ENCODE measurements around the gene ABHD14A. TPM values are rescaled to one million over a fixed set of nuclear protein-coding genes. Genes with fewer than 3 reads are reported as not detected.

ABHD14A gene
- total RNA-seq, 4 donors from 2014 or later, result 2.2 to 14.8 (median 5.0) TPM

DNA sequence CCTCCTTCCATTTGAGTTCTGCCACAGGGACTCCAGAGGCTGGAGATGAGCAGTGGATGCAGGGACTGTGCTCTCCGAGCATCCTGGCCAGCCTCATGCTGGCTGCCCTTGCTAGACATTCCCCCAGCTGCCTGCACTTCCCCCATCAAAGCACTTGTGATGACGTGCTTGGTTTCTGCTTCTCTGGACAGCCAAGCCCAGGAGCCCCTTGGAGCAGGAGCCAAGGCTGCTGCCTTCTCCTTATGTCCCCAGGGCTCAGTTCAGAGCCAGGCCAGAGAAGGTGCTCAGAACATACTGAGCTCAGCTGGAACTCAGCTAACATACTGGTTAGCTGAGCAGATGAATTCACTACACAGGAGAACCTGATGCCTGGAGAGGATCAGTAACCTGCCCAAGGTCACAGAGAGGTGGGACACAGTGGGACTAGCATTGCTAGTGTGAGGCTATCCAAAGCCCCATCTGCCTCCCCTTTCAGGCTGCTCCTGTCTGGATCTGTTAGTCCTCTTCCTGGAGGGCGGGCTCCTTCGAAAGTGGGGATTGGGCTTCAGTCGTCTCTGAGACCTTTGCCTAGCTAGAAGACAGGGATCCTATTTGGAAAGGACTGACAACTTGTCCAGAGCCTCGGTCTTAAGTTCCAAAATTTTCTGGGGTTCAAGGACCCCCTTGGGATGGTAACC is 11.9 kb upstream of the ABHD14A start:
- no peak for TF ChIP-seq POLR2A (IDR thresholded peaks at IDR 0.05)
- TF ChIP-seq, protein P1, sequence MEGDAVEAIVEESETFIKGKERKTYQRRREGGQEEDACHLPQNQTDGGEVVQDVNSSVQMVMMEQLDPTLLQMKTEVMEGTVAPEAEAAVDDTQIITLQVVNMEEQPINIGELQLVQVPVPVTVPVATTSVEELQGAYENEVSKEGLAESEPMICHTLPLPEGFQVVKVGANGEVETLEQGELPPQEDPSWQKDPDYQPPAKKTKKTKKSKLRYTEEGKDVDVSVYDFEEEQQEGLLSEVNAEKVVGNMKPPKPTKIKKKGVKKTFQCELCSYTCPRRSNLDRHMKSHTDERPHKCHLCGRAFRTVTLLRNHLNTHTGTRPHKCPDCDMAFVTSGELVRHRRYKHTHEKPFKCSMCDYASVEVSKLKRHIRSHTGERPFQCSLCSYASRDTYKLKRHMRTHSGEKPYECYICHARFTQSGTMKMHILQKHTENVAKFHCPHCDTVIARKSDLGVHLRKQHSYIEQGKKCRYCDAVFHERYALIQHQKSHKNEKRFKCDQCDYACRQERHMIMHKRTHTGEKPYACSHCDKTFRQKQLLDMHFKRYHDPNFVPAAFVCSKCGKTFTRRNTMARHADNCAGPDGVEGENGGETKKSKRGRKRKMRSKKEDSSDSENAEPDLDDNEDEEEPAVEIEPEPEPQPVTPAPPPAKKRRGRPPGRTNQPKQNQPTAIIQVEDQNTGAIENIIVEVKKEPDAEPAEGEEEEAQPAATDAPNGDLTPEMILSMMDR (IDR thresholded peaks at IDR 0.05), result no peak
- intact Hi-C loops (cut with DNase I; ENCODE audit: low total_unique reads), result no loop called here
- no peak overlapping the region for H3K4me3 ChIP-seq (ENCODE audit: low read depth, poor library complexity, severe bottlenecking)
- 84 to 85% methylated on average over 6 of the region's 6 CpGs for WGBS, 2 donors
- no peak for DNase-seq (ENCODE audit: low spot score in 2 of 2)

- WGBS, 2 donors, result 76 to 88% methylated on average over 4 to 11 of the region's 12 CpGs
- TF ChIP-seq POLR2A (IDR thresholded peaks at IDR 0.05), result no peak
- TF ChIP-seq, protein P1 (IDR thresholded peaks at IDR 0.05), result no peak
These were observed 10.9 kb upstream of the ABHD14A start for GRCh38 chr3:51963951-51964451.

GRCh38 chr3:51964521-51964920 is 10.3 kb upstream of the ABHD14A start:
- no peak for DNase-seq (ENCODE audit: low spot score in 2 of 2)
- TF ChIP-seq, protein P1 (IDR thresholded peaks at IDR 0.05), result no peak
- TF ChIP-seq POLR2A (IDR thresholded peaks at IDR 0.05), result no peak
- 50 to 86% methylated on average over 2 to 3 of the region's 4 CpGs for WGBS, 2 donors
- intact Hi-C loops (cut with DNase I; ENCODE audit: low total_unique reads), result no loop called here
- H3K4me3 ChIP-seq (ENCODE audit: low read depth, poor library complexity, severe bottlenecking), result no peak overlapping the region

More at GRCh38 chr3:51963951-51964451, 10.9 kb upstream of the ABHD14A start:
- H3K4me3 ChIP-seq (ENCODE audit: low read depth, poor library complexity, severe bottlenecking), result no peak overlapping the region
- intact Hi-C loops (cut with DNase I; ENCODE audit: low total_unique reads), result no loop called here
- no peak for DNase-seq (ENCODE audit: low spot score in 2 of 2)

GRCh38 chr3:51966016-51966415 is 8.8 kb upstream of the ABHD14A start:
- no peak overlapping the region for H3K4me3 ChIP-seq (ENCODE audit: low read depth, poor library complexity, severe bottlenecking)
- no peak for TF ChIP-seq POLR2A (IDR thresholded peaks at IDR 0.05)
- TF ChIP-seq, protein P1 (IDR thresholded peaks at IDR 0.05), result no peak
- 74 to 80% methylated on average over 2 of the region's 2 CpGs for WGBS, 2 donors
- intact Hi-C loops (cut with DNase I; ENCODE audit: low total_unique reads), result no loop called here
- DNase-seq (ENCODE audit: low spot score in 2 of 2), result no peak

GRCh38 chr3:51966486-51966885 is 8.4 kb upstream of the ABHD14A start:
- intact Hi-C loops (cut with DNase I; ENCODE audit: low total_unique reads), result no loop called here
- 60 to 64% methylated on average over 2 to 4 of the region's 5 CpGs for WGBS, 2 donors
- no peak for TF ChIP-seq POLR2A (IDR thresholded peaks at IDR 0.05)
- no peak for DNase-seq (ENCODE audit: low spot score in 2 of 2)
- peak overlapping the region; percentile 49 for H3K4me3 ChIP-seq (ENCODE audit: low read depth, poor library complexity, severe bottlenecking)

DNA sequence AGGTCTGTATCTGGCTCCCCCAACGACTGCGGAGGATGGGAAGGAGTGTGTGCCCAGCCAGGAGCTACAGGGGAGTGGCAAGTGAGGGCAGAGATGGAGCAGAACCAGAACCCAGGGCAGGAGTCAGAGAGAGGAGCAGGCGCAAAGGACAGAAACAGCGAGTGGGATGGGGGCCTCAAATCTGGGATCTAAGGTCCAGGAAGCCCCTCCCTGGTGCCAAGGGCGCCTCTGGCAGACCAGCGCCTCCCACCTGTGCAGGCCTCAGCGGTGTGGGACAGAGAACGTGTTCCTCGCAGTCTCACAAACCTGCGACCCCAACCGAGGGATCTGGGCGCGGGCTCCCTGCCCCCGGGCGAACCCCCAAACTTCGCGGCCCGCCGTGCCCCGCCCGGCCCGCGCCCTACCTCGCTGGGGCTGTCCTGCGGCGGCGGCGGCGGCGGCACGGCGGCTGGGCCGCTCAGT is 7.9 kb upstream of the ABHD14A start:
- no peak for DNase-seq (ENCODE audit: low spot score in 2 of 2)
- H3K4me3 ChIP-seq (ENCODE audit: low read depth, poor library complexity, severe bottlenecking), result peak overlapping the region; percentile 49
- WGBS, 2 donors, result 3 to 5% methylated on average over 9 to 24 of the region's 33 CpGs
- TF ChIP-seq POLR2A (IDR thresholded peaks at IDR 0.05), result no peak
- TF ChIP-seq, protein P1 (IDR thresholded peaks at IDR 0.05), result no peak
- intact Hi-C loops (cut with DNase I; ENCODE audit: low total_unique reads), result no loop called here

All from lower leg skin (tissue), 4 donors.